ENCODE measurements around the gene CXCL17.
A peak's percentile ranks its signal among the peaks of the same experiment; 100 is the strongest.
"Not testable (repeated sequence)": the region's sequence is repeated elsewhere in the genome, so short reads cannot be mapped to it uniquely, and the experiment has no call there.

Gene CXCL17

GRCh38 chr19:42455621-42456081, 12.9 kb upstream of the CXCL17 start:
- TF ChIP-seq, protein P1, sequence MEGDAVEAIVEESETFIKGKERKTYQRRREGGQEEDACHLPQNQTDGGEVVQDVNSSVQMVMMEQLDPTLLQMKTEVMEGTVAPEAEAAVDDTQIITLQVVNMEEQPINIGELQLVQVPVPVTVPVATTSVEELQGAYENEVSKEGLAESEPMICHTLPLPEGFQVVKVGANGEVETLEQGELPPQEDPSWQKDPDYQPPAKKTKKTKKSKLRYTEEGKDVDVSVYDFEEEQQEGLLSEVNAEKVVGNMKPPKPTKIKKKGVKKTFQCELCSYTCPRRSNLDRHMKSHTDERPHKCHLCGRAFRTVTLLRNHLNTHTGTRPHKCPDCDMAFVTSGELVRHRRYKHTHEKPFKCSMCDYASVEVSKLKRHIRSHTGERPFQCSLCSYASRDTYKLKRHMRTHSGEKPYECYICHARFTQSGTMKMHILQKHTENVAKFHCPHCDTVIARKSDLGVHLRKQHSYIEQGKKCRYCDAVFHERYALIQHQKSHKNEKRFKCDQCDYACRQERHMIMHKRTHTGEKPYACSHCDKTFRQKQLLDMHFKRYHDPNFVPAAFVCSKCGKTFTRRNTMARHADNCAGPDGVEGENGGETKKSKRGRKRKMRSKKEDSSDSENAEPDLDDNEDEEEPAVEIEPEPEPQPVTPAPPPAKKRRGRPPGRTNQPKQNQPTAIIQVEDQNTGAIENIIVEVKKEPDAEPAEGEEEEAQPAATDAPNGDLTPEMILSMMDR (conservative IDR thresholded peaks at IDR 0.05; ENCODE audit: low read depth): no peak
- H3K27ac ChIP-seq: no peak overlapping the region; the same call in 1 of the 2 replicates
- DNase-seq (ENCODE audit: low spot score): peak; percentile 89
- ChIA-PET CTCF (interaction anchor here (0.6 to 2.7 kb wide), 3 partner anchors 64 to 165 kb away, joined by 3 to 8 read pairs (median 3); no protein-coding TSS in a partner anchor), POLR2A (ENCODE audit: low non-redundant PET) (no interaction called here)

DNA sequence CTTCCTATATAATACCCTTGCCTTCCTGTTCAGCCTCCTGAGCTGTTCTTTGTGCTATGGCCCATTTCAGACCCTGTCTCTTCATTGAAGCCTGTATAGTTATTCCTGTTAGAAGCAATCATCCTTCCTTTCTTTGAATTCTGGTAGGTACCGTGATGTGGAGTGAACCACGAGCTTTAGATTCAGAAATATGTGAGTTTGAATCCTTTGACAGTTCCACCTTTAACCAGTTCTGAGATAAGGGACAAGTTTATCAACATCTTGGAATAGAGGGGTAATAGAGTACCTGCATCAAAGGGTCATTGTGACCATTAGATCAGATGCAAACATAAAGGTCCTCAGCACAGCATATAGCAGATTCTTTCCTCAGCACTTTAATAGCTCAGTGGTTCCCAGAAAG, 12.3 kb upstream of the CXCL17 start:
- ChIA-PET CTCF (interaction anchor here (0.6 to 2.7 kb wide), 3 partner anchors 74 to 468 kb away, joined by 3 to 8 read pairs (median 3); no protein-coding TSS in a partner anchor), POLR2A (ENCODE audit: low non-redundant PET) (no interaction called here)
- H3K27ac ChIP-seq: no peak overlapping the region
- no peak for DNase-seq (ENCODE audit: low spot score)
- TF ChIP-seq, protein P1 (conservative IDR thresholded peaks at IDR 0.05; ENCODE audit: low read depth): no peak

GRCh38 chr19:42452590-42452989, 9.8 kb upstream of the CXCL17 start:
- TF ChIP-seq, protein P1 (conservative IDR thresholded peaks at IDR 0.05; ENCODE audit: low read depth): no peak
- H3K27ac ChIP-seq: no peak overlapping the region
- POLR2A ChIA-PET (ENCODE audit: low non-redundant PET): no interaction called here
- DNase-seq (ENCODE audit: low spot score): no peak
- CTCF ChIA-PET: interaction anchor here (0.6 kb wide), 1 partner anchor 87 kb away, joined by 3 read pairs; no protein-coding TSS in a partner anchor

DNA sequence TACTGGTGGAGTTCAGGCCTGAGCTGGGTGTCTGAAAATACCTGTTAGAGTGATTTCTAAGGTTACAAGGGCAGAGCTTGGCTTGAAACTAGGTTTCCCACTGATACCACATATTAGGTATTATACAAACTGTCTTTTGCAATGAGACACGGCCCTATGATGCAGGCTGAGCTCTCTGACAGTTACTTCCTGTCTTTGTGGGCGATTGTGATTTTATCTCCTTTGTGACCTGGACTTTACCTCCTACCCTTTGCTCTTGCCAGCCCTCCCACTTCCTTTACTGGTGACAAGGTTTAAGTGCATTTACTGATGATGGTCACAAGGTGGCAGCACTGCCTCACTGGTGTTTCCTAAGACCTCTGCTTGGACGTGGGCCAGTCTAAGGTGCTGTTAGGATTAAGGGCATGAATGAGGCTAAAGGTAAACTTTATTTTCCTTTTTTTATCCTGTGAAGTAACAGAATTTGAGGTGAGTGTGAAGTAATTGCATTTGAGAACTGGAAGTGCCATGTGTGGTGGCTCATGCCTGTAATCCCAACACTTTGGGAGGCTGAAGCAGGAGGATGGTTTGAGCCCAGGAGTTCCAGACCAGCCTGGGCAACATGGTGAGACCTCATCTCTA, 7.7 kb upstream of the CXCL17 start:
- POLR2A ChIA-PET (ENCODE audit: low non-redundant PET): no interaction called here

DNA sequence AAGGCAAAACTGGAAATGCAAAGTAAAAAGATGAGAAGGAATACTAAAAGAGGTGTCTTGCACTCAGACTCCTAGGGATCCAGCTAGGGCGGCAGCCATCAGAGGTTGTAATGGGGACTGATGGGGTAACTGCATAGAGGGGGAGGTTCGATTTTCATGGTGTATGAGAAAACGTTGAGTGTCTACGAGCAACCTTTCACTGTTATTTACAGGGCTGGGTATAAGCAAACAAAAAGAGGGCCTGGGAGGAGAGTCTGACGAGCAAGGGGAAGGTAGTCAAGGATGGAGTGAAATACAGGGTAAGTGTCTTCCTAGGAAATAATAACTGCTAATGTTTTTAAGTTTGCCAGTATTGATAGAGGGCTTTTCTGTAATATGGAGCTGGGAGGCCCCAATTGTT, 5.6 kb upstream of the CXCL17 start:
- H3K27ac ChIP-seq; DNase-seq (ENCODE audit: low spot score); POLR2A ChIA-PET (ENCODE audit: low non-redundant PET): not testable (repeated sequence)
- CTCF ChIA-PET: interaction anchor here (1.7 kb wide), 1 partner anchor 148 kb away, joined by 6 read pairs; no protein-coding TSS in a partner anchor

More for the DNA sequence above, 7.7 kb upstream of the CXCL17 start:
- CTCF ChIA-PET: interaction anchor here (0.5 to 2.2 kb wide), 14 partner anchors 10 to 483 kb away, joined by 3 to 19 read pairs (median 4); partner anchors contain the start of gene CEACAM1
- TF ChIP-seq, protein P1 (conservative IDR thresholded peaks at IDR 0.05; ENCODE audit: low read depth): peak; percentile 90
- H3K27ac ChIP-seq: no peak overlapping the region
- peak; percentile 78 for DNase-seq (ENCODE audit: low spot score)

GRCh38 chr19:42445948-42446347, 3.2 kb upstream of the CXCL17 start:
- DNase-seq (ENCODE audit: low spot score): no peak
- CTCF ChIA-PET: no interaction called here
- H3K27ac ChIP-seq: no peak overlapping the region
- TF ChIP-seq, protein P1 (conservative IDR thresholded peaks at IDR 0.05; ENCODE audit: low read depth): no peak
- POLR2A ChIA-PET (ENCODE audit: low non-redundant PET): no interaction called here

DNA sequence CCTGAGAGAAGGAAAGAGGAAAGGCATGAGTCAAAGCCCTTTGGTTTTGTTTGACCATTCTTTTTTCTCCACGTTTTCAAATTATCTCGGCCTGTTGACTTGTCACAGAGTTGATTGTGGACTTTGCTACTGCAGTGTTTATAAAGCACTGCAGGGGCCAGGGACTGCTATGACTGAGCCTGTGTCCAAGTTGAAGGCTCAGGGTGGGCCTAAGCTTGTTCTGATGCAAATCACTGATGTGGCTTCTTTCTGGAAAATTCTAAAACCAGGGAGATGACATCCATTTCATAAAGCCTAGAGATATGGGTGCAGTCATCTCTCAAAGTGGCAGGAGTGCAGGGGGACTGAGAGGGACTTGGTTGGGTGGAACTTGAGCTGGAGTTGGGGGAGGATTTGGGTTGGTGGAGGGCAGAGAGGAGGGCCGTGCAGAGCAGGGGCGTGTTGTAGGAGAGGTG, 1.2 kb upstream of the CXCL17 start:
- H3K27ac ChIP-seq: no peak overlapping the region
- TF ChIP-seq, protein P1 (conservative IDR thresholded peaks at IDR 0.05; ENCODE audit: low read depth): no peak
- POLR2A ChIA-PET (ENCODE audit: low non-redundant PET): no interaction called here
- CTCF ChIA-PET: interaction anchor here (0.6 kb wide), 1 partner anchor 49 kb away, joined by 9 read pairs; no protein-coding TSS in a partner anchor
- no peak for DNase-seq (ENCODE audit: low spot score)
